ENCODE results near the gene SLC26A1. TPM values are rescaled to one million over a fixed set of nuclear protein-coding genes. Genes with fewer than 3 reads are reported as not detected.

SLC26A1 gene
- 0.49 TPM for total RNA-seq

DNA sequence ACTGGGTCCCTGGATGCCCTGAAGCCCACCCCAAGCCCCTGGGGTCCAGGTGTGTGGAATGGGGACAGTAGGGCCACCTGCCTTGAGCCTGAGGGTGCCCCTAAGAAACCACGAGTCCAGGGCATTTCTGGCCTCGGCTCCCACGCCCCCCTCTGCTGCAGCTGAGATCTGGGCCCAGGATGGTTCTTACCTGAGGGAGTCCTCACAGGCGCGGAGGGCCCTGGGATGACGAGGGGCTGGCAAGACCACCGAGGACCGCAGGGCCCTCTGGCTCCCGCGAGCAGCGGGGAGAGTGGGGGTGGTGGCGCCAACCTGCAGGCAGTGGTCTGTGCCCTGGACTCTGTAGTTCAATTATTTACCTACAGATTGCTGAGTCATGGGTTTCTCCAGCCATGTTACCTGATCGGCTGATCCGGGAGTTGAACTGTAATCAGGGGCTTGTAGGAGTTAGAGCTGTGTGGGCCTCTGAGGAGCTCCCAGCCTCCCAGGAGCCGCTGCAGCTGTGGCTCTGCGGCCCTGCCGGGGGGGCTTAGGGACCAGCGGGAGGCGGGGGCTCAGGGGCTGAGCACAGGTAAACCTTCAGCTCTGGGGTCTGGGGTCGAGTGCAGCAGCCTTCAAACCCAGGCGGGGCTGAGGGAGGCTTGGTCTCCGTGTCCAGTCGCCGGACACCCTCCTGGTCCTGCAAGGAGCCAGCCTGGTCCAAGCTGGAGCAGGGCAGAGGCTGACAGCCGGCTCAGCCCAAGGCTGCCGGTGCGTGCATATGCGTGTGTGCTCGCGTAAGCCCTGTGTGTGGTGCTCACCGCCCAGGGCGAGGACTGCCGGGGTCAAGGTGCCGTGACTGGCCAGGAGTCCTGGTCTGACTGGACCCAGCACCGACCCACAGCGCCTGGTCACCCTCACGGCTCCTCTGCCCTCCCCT lies at the start of gene SLC26A1:
SLC26A1 (minus strand) TSS at position 294 of the 919 bp plus-strand sequence. CDS start 1,701 bp downstream, outside the sequence.

DNA sequence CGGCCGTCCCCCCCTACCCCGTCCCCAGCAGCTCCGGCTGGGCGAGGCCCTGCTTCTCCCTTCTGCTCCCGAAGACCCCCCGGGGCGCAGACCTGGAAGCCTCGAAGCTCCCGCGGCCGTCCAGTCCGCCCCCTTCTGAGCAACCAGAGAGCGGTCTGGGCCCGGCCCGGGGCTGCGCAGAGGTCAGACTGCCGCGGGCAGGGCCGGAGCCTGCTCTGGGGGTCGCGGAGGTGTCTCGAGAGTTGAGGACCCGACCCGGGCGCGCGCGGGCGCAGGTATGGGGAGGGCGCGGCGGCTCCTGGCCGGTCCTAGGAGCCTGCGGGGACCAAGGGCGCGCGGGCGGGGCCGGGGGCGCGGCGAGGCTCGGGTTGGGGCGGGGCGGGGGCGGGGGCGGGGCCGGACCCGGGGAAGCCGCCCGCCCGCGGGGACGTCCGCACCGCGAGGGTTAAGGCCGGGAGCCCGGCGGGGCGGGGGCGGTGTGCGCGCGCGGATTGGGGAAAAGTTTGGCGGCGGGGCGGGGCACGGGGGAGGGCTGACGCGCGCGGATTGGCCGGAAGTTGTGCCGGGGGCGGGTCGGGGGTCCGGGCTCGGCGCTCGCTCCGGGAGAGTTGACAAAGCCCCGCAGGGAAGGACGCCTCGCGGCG lies 17.9 kb upstream of the SLC26A1 start, which contains the start of gene FGFRL1:
FGFRL1 (plus strand) TSS at position 605 of the 644 bp plus-strand sequence. CDS start 860 bp downstream, outside the sequence.

GRCh38 chr4:986879-987623 lies 6.2 kb downstream of the SLC26A1 start, which contains the start of gene IDUA:
Gene IDUA, plus strand, starts transcription at chr4:987044. Its CDS starts 41 bp downstream, at chr4:987085.

DNA sequence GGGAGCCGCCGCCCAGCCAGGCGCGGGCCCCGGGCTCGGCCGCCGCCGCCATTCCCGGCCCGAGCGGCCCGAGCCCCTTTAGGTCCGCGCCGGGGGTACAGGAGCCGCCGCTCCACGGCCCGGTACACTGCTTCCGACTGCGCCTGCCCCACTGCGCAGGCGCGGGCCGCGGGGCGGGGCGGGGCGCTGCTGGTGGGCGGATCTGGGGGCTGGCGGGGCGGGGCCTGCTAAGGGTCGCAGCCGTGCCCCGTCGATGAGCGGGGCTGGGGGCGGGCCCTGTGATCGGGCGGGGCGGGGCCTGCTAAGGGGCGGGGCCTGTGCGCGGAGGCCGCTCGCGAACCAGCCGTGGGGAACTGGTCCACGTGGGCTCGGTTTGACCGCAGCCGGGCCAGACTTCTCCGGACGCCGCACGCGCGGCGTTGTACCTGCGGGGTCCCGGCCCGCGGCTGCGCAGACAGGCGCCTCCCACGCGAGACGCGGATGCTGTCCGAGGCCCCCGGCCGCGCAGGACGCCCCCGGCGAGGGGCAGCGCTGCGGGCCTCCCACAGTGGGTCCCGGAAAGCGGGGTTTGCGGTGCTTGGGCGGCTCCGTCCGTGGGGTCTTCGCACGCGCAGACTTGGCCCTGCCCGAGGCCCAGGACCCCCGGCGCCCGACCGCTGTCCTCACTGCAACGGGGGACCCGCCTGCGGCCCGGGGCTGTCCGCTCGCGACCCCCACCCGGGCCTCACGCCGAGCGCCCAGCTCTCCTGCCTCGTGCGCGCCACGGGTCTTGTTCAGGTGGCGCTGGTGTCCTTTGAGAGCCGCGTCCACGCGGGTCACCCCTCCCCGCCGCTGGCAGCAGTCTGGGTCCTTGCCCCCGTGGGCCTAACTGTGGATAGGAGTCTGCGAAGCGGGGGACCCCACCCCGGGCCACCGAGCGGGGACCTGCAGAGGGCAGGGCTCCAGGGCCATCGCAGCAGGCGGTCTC lies 19.5 kb downstream of the SLC26A1 start, which contains the start of gene DGKQ:
DGKQ (minus strand) TSS at position 139 of the 967 bp plus-strand sequence; CDS start at position 52, 87 bp downstream.

Other genes starting within 250 kb of the SLC26A1 start
- 9.2 TPM for gene CPLX1, start 167.3 kb downstream of the SLC26A1 start, total RNA-seq
- 83.1 TPM for gene GAK, start 61.1 kb downstream of the SLC26A1 start, total RNA-seq
- gene TMEM175, start 60.9 kb downstream of the SLC26A1 start, total RNA-seq = 22.4 TPM
- 8.8 TPM for gene DGKQ, start 19.8 kb downstream of the SLC26A1 start, total RNA-seq
- 18.9 TPM for gene IDUA, start 6.4 kb downstream of the SLC26A1 start, total RNA-seq
- 31.2 TPM for gene FGFRL1, start 18.2 kb upstream of the SLC26A1 start, total RNA-seq
- gene RNF212, start 120.2 kb upstream of the SLC26A1 start, total RNA-seq = 1.6 TPM
- 69.1 TPM for gene SPON2, start 179.2 kb upstream of the SLC26A1 start, total RNA-seq